CD4-positive, alpha-beta T cell treated with Interferon gamma for 1 hour (primary cell): ENCODE data around the gene MINDY4.
"Not testable (repeated sequence)": the region's sequence is repeated elsewhere in the genome, so short reads cannot be mapped to it uniquely, and the experiment has no call there.

Experiments used
- DNase-seq: peaks from one replicate; pipeline ENCODE4 v3.0.0-alpha.2; 2020

MINDY4 gene

GRCh38 chr7:30805931-30806330 lies 34.7 kb downstream of the MINDY4 start:
- no peak for DNase-seq

GRCh38 chr7:30807477-30807876 lies 36.3 kb downstream of the MINDY4 start:
- not testable (repeated sequence) for DNase-seq

DNA sequence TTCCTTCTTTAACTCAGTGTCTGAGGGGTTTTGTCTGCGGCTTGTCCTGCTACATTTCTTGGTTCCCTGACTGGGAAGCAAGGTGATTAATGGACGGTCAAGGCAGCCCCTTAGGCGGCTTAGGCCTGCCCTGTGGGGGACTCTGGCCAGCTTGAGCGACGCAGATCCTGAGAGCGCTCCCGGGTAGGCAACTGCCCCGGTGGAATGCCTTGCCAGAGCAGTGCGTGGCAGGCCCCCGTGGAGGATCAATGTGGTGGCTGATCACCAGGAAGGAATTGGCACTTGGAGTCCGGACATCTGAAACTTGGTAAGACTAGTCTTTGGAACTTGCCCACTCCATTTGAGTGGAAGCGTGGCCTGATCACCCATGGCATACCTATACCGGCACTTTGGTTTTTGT lies 36.7 kb downstream of the MINDY4 start:
- DNase-seq: not testable (repeated sequence)

- DNase-seq: no peak
Measured at GRCh38 chr7:30810986-30811385, 39.8 kb downstream of the MINDY4 start.

GRCh38 chr7:30812676-30813075 lies 41.5 kb downstream of the MINDY4 start:
- DNase-seq: no peak

- DNase-seq: no peak
Measured at GRCh38 chr7:30813466-30813865, 42.2 kb downstream of the MINDY4 start.

DNA sequence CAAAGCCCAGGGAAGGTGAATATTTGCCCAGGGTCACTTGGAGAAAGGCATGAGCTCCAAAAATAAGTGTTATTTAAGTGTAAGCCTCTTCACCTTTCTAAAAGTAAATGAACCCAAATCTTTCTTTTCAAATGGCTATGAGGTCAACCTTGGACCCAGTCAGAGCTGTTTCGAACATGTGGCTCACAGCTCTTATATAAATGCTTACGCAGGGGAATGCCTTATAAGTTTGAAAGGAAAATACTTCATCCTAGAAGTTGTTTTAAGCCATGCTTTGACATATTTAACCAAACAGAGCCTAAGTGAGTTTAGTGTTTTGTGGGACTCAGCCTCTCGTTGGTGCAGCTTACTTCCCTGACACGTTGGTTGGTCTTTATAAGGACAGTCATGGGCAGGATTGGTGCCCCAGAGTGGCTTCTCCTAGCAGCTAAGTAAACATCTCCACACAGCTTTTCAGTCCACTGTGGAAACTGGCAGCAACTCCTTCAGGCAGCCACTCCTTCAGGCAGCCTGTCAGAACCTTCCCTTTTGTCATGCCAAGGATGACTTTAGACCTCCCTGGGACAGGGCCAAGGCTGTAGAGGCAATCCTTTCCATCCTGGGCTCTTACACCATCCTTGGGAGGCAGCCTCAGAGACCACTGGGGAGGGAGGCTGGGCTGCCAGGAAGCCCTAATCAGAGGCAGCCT lies 43.6 kb downstream of the MINDY4 start:
- no peak for DNase-seq

- DNase-seq: no peak
Measured at GRCh38 chr7:30815388-30815854, 44.2 kb downstream of the MINDY4 start.

DNA sequence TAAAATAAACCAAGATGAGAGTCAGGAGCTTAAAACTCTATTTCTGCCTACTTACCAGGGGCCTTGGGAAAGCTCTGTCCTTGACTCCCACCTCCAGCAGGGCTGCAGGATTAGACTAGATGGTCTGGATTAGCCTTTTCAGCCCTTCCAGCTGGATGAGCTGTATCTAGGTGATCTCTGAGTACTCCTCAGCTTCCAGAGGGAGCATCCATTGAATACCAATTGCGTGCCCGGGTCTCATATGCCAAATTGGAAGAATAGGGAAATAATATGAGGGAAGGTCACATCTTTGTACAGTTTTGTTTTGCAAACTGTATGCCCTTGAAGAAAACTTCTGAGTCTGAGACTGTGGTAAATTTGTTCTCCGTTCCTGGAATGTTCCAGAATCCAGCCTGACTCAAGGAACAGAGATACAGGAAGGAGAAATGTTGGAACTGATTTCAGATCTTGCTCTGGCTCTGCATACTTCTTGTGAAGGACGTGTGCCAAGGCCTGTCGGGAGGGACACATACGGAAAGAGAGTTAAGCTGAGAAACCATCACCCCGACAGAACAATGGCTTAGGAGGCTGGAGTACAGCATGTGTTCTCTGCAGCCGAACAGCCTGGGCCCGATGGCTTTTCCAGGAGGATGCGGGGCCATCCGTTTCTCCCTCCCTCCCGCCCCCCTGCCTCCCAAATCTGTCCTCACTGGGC lies 44.9 kb downstream of the MINDY4 start:
- DNase-seq: no peak

DNA sequence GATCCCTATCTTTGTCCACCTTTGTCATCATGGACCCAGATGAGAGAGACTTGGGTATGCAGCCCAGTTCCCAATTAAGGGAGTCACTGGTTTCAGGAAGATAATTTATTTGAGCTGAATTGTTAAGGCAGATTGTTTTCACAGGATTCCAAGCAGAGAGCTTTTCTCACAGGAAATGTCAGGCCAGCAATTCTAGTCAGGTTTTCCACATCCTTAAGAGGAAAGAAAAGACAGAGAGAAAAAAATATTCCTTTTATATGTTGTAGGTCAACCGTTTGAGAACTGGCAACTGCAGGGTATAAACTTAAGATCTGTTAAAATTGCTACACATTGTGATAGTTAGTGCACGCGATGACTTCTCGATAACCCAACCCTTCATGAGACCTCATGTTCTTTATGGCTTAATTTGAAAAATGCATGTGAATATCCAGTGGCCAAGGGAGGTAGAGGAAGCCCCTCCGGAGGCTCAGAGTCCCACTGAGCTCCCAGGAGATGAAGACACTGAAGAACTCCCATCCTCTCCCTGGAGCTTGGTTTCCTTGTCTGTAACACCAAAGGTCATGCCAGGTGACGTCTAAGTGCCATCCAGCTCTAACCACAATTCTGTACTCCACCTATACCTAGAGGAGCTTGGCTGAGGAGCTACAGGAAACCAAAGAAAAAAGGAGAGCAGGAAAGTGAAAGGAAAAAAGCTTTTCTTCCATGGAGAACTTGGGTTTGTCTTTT lies 45.6 kb downstream of the MINDY4 start:
- DNase-seq: no peak

- no peak for DNase-seq
Measured at GRCh38 chr7:30817371-30817767, 46.2 kb downstream of the MINDY4 start.

- DNase-seq: no peak
Measured at GRCh38 chr7:30824821-30825720, 53.9 kb downstream of the MINDY4 start.

DNA sequence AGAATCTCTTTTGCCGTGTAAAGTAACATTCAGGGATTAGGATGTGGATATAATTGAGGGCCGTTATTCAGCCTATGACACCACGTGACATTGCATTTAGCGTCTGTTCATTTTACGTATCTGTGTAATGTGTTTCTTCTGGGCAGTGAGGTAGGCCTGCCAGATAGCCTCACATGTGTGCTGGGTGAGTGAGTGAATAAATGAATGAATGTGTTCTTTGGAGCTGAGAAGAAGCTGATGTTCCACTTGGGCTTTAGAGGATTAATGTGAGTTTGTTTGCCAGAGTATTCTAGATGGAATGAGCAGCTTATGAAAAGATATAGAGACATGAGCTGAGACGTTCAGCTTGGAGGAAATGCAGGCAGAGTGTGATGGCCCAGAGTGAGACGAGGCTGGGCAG lies 55.0 kb downstream of the MINDY4 start:
- DNase-seq: no peak

GRCh38 chr7:30828591-30828990 lies 57.4 kb downstream of the MINDY4 start:
- DNase-seq: no peak

GRCh38 chr7:30829471-30829870 lies 58.3 kb downstream of the MINDY4 start:
- DNase-seq: no peak

DNA sequence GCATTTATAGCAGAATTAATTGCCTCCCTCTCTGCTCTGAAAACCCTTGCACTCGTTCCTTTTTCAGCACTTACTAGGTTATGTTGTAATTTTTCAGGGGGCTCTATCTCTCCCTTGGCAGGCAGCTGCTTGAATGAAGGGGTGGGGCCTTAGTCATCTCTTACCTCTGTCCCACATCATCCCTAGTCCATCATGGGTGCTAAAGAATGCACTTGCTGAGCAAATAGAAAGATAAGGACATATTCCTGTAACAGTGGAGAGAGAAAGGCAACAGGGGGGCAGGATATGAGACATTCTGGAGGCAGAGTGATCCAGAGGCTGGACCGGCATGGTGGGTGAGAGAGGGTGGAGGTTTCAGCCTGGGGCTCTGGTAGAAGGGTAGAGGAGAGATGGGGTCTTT lies 60.0 kb downstream of the MINDY4 start:
- no peak for DNase-seq

DNA sequence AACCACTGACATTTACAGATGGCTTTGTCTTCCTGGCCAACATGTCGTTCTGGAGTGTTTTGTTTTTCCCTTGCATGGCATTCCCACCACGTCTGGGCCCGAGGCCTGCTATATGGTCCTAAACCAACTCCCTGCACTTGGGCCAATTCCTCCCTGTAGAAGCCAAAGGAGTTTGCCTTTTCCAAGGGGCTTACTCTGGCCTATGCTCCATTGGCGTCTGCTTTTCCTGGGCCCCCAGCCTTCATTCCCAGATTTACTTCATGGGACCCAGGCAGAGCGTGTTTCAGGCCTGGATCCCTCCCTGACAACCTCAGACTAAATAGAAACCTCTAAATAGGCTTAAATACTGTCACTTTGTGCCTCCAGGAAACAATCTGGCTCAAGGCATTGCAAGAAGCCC lies 60.7 kb downstream of the MINDY4 start:
- no peak for DNase-seq

DNA sequence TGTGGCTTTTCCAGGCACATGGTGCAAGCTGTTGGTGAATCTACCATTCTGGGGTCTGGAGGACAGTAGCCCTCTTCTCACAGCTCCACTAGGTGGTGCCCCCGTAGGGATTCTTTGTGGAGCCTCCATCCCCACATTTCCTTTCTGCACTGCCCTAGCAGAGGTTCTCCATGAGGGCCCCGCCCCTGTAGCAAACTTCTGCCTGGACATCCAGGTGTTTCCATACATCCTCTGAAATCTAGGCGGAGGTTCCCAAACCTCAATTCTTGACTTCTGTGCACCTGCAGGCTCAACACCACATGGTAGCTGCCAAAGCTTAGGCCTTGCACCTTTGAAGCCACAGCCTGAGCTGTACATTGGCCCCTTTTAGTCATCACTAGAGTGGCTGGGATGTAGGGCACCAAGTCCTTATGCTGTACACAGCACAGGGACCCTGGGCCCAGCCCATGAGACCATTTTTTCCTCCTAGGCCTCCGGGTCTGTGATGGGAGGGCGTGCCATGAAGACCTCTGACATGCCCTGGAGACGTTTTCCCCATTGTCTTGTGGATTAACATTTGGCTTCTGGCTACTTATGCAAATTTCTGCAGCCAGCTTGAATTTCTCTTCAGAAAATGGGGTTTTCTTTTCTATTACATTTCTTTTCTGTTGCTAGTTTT lies 62.9 kb downstream of the MINDY4 start:
- DNase-seq: not testable (repeated sequence)

DNA sequence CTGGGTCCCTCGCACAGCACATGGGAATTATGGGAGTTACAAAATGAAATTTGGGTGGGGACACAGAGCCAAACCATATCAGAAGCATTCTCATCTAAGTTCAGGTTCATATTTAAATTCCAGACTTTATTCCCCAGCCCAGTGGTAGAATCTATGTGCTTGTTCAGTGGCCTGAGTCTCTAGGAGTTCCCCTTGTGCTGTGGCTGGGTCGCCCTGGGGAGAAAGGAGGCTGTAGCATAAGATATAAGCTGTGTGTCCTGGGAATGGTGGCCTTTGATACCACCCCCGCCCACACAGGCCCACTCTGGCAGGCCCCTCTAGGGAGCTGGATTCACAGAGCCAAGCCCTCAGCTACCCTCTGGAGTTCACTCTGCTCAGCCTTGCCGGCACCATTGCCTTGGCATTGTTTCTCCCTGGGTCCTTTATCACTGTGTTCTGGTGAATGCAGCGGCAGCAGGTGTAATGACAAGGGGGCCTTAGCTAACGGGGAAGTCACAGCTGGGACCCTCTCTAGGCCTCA lies 64.2 kb downstream of the MINDY4 start:
- no peak for DNase-seq

- no peak for DNase-seq
Measured at GRCh38 chr7:30836991-30837390, 65.8 kb downstream of the MINDY4 start.

GRCh38 chr7:30837581-30837980 lies 66.4 kb downstream of the MINDY4 start:
- no peak for DNase-seq

- no peak for DNase-seq
Measured at GRCh38 chr7:30838008-30838407, 66.8 kb downstream of the MINDY4 start.
